ENCODE data around the gene TMC5. TPM values are rescaled to one million over a fixed set of nuclear protein-coding genes. Genes with fewer than 3 reads are reported as not detected.

TMC5 gene
- polyA plus RNA-seq, 3 donors: 0.55 to 0.75 (median 0.57) TPM

DNA sequence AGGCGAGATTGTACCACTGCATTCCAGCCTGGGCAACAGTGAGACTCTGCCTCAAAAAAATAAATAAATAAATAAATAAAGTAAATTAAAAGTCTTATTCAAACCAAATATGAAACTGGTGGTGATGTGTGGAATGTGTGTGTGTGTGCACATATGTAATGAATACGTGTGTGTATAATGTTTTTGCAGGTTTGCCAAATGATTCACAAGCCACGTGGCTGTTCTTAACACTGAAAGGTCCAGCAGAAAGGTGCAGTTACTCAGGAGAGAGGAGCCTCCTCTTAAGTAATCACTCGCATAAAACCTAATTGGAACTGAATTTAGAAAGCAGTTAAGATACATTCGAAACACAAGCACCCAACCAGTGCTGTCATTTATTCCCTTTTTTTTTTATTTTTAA lies 81.3 kb downstream of the TMC5 start:
- no peak for DNase-seq (ENCODE audit: low read depth in 3 of 3, low spot score in 2 of 3)

DNA sequence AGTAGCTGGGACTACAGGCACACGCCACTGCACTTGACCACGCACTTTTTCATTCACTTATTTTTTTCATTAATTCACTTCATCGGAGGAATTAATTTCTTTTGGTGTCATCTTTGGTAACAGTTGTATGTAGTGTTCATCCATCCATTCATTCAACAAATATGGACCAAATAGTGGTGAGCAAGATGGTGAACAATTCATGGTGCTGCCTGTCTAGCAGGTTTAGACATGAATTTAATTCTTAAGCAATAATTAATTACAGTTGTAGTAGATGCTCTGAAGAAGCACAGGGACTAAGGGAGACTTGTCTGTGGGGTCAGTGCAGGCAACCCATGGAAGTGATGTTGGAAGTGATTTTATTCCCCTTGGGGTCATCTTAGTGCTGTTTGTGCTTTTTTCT lies 81.8 kb downstream of the TMC5 start:
- no peak for DNase-seq (ENCODE audit: low read depth in 3 of 3, low spot score in 2 of 3)

DNA sequence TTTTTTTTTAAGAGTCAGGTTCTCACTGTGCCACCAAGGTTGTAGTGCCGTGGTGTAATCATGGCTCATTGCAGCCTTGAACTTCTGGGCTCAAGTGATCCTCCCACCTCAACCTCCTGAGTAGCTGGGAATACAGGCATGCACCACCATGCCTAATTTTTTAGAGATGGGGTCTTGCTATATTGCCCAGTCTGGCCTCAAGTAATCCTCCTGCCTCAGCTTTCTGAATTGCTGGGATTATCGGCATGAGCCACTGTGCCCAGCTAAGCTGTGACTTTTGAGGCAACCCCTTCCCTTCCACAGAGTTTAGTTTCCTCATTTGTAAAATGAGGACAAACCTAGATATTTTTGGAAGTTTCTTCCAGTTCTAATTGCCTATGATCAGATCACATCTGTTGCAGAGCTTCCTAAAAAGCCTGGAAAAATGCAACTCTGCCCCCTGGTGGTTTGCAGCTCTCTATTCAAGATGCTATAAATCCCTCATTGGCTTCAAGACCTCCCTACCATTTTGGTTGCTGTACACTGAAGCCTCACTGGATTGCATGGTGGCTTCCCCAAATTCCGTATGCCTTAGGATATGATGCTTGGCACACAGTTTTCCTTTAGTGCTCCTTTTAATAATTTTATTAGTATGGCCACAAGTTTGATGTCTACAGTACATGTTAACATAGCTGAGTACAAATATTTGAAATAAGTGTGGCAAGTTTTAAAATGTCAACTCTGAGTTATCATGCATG lies 84.9 kb downstream of the TMC5 start:
- peak in 1 of 3 donors; percentile 36 for DNase-seq (ENCODE audit: low read depth in 3 of 3, low spot score in 2 of 3)

DNA sequence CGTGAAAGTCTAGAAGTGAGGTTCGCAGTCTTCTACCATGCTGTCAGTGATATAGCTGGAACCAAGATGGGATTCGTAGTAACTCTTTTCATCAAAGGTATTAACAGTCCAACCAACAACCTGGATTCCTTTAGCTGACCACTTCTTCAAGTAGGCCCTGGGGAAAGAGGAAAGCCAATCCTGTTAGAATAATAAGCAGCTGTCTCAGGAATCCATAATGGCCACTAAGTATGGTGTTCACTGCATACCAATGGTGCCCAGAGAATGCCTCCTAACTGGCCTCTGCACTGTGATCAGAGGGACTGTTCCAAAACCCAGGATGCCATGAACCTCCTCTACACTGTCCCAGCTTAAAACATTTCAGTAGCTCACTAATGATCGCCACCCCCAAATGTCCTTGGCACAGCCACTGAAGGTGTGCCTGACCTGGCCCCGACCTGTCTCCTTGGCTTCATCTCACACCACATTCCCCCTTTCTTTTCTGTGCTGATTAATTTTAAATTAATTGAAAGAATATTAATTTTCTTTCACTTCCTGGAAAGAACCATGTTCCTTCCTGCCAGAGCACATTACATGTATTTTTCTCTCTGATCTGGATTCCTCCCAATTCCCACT lies 85.9 kb downstream of the TMC5 start:
- DNase-seq (ENCODE audit: low read depth in 3 of 3, low spot score in 2 of 3): no peak

DNA sequence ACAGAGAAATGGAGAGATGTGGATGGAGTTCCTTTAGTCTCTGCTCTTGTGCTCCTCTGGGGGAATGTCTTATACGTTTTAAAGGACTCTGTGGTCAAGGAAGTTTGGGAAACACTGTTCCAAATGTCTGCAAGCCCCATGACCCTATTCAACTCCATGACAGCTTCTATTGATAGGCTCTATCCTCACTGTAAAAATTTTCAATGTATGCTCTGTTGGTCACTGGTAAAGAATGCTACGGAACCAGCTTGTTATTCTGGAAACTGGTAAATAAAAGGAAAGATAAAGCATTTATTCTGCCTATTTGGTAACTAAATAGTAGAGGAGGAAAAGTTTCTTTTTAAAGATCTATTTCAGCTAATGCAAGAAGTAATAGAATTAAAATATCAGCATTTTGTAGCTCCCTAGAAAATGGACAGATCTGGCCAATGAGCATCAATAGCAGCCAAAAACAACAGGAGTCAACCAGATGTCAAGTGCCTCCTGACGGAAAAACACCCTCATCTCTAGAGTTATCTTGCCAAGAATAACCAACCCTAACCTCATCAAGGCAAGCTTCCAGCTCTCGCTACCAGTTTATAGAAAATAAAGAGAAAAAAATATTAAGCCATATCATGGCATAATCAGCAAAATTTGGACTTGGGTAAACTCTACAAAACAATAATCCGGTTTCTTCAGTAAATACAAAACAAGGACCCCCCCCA lies 88.1 kb downstream of the TMC5 start:
- DNase-seq (ENCODE audit: low read depth in 3 of 3, low spot score in 2 of 3): no peak

DNA sequence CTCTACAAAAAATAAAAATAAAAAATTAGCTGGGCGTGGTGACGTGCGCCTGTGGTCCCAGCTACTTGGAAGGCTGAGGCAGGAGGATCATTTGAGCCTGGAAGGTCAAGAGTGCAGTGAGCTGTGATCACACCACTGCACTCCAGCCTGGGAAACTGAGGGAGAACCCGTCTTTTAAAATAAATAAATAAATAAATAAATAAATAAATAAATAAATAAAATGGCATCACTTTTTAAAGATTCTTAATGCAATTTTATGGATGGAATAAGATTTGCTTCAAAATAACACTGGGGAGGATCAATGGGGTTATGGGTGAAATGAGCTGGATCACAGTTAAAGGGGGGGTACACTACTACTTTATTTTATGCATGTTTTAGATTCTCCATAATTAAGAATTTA lies 89.3 kb downstream of the TMC5 start:
- no peak for DNase-seq (ENCODE audit: low read depth in 3 of 3, low spot score in 2 of 3)

DNA sequence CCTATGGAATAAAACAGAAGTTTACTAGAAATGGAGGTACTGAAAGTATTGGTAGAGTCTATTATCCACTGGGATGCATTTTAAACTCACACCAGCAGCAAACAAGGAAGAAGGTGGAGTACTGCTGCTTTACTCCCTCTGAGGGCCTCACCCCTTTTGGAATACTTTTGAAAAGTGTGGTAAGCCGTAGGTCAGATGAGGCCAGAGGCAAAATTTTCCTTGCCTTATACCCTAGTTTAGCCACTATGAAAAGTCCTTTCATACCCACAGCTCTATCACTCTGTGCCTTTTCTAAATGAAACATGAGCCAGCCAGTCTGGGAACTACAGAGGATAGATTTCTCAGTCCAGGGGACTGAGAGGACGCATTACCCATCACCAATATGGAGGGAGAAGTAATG lies 90.2 kb downstream of the TMC5 start:
- no peak for DNase-seq (ENCODE audit: low read depth in 3 of 3, low spot score in 2 of 3)

DNA sequence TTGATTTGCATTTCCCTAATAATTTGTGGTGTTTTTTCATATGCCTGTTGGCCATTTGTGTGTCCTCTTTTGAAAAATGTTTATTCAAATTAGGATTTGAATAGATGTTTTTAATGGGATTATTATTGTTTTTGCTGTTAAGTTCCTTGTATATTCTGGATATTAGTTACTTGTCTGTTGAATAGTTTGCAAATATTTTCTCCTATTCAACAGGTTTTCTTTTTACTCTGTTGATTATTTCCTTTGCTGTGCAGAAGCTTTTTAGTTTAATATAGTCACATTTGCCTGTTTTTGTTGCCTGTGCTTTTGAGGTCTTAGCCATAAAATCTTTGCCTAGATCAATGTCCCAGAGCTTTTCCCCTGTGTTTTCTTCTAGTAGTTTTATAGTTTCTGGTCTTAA lies 94.6 kb downstream of the TMC5 start:
- DNase-seq (ENCODE audit: low read depth in 3 of 3, low spot score in 2 of 3): no peak

DNA sequence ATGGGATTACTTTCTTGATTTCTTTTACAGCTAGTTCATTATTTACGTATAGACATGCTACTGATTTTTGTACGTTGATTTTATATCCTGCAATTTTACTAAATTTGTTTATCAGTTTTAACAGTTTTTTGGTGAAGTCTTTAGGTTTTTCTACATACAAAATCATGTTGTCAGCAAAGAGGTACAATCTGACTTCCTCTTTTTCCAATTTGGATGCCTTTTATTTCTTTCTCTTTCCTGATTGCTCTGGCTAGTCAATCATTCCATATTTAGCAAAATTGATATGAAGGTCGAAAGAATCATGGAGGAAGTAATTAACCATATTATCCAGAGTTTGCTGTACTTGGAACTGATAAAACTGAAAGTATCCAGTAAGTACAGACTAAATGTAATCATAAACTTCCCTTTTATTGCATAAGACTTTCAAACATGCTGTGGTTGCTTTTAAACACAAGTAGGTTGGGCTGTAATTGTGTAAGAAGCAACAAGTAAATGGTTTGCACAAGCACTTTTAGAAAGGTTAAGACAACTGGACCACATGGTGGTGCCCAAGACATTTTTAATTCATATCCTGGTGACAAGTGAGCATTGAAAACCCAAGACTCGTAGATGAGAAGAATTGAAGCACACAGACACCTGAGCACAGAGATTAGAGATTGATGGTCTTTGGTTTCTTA lies 95.8 kb downstream of the TMC5 start:
- no peak for DNase-seq (ENCODE audit: low read depth in 3 of 3, low spot score in 2 of 3)

DNA sequence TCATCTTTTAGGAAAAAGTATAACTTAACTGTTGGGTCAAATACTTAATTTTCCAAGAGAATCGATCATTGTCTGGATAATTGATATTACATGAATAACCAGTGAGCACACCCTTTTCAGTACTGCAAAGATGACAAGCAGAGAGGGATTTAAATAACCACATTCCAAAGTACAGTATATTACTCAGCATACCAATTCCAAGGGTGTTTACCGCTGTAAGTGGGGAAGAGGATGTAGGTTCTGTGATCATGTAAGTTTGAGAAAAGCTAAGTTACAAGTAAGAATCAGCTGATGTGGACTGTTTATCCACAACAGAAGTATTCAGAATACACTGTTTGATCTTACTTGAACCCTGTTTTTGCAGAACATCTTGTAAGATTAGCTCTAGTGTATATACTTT lies 98.1 kb downstream of the TMC5 start:
- DNase-seq (ENCODE audit: low read depth in 3 of 3, low spot score in 2 of 3): no peak

DNA sequence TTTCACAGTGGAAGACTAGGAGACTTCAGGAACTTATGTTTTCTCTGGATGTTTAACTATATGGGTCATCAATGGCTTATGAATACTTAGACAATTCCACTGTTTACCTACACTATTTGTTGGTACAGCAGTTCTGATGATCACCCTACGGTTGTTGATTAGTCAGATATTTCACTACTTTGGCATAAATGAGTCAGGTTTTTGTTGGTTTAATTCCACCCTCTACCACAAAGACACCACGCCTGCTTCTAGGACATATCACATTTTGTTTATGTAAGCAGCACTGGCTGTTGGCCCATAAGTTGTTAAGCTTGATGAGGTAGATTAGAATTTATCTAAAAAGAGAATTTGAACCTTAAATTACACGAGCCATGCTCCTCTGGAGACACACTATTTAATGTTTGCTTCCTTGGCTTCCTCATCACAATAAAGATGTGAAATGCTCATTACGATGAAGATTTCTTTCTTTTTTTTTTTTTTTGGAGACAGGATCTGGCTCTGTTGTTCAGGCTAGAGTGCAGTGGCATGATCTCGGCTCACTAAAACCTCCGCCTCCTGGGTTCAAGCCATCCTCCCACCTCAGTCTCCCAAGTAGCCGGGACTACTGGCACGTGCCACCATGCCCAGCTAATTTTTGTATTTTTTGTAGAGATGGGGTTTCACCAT lies 99.9 kb downstream of the TMC5 start:
- DNase-seq (ENCODE audit: low read depth in 3 of 3, low spot score in 2 of 3): no peak

DNA sequence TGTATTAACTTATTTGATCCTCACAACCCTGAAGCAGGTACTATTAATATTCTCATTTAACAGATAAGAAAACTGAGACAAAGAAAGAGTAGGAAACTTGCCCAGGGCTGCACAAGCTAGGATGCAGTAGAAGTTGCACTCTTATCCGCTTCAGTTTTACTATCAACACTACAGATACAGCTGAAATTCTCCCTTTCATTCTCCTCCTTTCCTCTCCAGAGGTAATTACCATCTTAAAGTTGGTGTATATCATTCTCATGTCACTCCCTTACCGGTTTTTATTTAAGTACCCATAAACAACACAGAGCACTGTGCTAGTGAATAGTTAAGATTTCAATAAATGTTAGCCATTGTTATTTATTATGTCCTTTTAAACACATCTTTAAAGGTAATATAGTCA lies 100.7 kb downstream of the TMC5 start:
- DNase-seq (ENCODE audit: low read depth in 3 of 3, low spot score in 2 of 3): no peak

DNA sequence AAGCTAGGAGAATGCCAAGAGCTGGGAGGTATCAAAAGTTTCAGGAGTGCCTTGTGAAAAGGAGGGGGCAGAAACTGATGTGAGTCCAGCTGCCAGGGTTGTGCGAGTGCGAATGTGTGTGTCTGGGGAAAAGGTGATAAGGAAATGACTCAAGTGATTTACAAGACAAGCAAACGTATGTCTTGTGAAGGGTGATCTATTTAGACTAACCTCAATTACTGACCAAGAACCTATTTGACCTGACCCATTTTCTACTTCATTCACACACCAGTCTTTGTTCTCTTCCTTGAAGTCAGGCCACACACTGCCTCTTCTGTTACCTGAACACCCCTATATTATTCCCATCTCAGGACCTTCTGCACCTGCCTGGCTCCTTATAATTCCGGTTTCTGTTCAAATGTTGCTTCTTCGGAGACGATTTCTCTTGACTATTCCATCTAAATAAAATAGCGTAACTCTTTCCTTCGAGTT lies 103.2 kb downstream of the TMC5 start:
- DNase-seq (ENCODE audit: low read depth in 3 of 3, low spot score in 2 of 3): no peak

DNA sequence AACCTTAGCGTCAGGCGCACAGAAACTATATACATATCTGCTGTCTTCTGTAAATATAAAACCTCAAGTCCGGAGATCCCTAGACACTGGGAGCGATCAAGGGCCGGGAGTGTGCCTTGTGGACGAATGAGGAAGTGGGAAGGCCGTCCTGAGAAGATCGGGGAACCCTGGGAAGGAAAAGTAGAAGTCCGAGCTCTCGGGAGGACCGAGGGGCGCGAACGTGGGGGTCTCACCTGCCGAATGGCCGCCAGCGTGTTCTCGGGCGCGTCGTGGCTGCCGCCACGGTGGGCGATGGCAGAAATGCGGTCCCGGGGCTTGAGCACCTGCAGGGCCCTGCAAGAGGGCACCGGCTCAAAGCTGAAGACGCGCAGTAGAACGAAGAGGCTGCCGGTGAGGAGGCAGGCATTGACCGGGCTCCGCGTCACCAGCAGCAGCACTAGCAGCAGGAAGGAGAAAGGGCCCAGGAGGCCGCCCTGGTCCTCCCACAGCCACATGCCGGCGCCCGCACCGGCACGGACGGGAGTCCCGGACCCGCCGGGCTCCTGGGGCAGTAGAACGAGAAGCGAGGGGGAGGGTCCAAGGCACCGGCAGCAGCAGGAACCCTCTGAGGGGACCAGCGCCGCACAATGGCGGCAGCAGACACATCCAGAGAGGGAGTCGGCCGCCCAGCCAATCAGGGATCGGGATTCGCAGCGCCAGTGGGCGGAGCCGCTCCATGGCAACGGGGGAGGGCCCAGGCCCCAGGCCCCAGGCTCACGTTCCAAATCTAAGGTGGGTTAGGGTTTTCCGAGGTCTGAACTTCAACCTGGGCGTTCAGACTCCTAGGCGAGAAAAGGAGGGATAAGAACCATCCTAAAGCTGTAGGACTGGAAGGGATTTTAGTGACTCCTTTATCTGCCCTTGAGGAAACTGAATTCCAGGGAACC lies 104.1 kb downstream of the TMC5 start, which contains the start of gene GDE1:
Gene GDE1, minus strand, starts transcription at position 628 of the 926 bp plus-strand sequence. Its CDS starts 134 bp downstream, at position 494.
- peak; percentile 78 to 88 (median 82) for DNase-seq (ENCODE audit: low read depth in 3 of 3, low spot score in 2 of 3)

DNA sequence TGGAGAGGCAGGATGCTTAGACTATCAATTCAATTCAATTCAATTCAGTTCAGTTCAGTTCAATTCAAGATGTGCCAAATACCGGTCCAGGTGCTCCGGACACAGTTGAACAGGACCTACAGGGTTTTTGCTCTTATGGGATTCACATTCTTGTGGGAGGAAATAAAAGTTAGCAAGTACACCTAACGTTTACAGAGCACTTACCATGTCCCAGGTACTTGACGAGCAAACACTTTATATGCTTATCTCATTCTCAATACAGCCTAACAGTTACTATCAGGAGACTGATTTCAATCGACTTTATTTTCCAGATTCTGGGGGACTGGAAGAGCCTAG lies 104.7 kb downstream of the TMC5 start:
- no peak for DNase-seq (ENCODE audit: low read depth in 3 of 3, low spot score in 2 of 3)

DNA sequence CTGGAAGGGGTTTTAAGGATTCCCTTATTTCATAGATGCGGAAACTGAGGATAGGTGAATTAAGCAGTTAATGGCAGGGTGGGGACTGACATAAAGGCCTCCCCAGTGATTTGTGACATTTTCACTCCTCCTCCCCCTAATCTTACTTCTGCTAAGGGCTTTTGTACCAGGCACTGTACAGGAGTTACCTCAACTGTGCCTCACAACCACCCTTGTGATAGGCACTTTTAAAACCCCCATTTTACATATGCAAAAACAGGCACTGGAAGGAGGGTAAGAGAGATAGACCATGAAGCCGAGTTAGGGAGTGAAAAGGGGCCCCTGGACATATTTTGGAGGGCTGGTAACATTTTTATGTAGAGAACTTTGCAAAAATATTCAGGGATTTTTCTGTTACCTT lies 105.1 kb downstream of the TMC5 start:
- no peak for DNase-seq (ENCODE audit: low read depth in 3 of 3, low spot score in 2 of 3)

DNA sequence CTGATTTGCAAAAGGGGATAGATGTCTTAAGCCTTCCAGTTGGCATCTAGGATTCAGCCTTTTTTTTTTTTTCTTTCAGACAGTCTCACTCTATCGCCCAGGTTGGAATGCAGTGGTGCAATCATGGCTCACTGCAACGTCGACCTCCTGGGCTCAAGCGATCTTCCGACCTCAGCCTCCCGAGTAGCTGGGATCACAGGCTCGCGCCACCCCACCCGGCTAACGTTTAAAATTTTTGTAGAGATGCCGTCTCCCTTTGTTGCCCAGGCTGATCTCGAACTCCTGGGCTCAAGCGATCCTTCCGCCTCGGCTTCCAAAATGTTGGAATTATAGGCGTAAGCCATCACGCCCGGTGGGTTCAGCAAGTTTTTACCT lies 105.5 kb downstream of the TMC5 start:
- no peak for DNase-seq (ENCODE audit: low read depth in 3 of 3, low spot score in 2 of 3)

DNA sequence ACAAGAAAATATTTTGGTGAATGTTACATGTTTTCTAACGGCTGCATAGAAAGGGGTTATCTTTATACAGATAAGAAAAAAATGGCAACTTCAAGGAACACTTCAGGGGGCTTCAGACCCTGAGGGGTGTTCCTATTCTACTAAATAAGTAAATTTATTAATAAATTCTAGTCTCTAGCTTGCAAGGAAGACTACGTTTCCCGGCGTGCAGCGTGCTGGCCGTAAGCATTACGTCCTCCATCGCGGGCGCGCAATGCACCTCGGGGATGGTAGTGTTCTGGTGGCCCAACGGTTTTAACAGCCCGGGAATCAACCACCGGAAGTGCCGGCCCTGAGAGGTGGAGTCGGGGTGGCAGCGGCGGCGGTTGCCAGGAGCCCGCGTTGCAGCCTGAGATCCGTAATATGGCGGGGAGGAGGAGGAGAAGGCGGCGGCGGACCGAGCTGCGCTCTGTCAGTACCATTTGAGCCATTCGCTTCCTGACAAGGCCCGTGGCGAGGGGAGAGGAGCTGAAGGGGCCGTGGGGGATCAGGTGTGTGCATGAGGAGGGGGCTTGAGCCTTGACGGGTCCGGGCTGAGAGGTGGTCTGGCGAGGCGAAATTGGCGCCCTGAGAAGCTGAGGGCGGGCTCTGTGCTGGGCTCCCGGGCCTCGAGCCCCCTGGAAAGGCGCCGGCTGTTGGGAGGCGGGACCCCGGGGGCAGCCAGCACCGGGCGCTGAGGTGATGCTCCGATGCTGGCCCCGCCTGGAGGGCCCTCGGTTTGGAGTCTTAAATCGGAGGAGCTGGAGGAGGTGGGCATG lies 106.1 kb downstream of the TMC5 start, which contains the start of gene CCP110:
Gene CCP110, plus strand, starts transcription at position 384 of the 797 bp plus-strand sequence. CDS start 3,940 bp downstream, outside the sequence.
- peak; percentile 70 to 94 (median 80) for DNase-seq (ENCODE audit: low read depth in 3 of 3, low spot score in 2 of 3)

DNA sequence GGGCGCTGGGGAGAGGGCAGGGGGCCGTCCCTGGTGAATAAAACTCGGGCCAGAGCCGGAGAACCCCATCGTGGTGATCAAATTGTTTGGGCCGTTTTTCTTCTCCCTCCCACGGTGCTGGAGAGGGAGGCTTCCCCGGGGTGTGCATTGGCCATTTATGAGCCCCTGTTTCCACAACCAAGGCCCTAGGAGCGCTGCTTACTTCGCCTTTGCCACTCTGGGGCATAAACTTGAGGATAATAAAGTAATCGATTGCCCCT lies 106.6 kb downstream of the TMC5 start:
- no peak for DNase-seq (ENCODE audit: low read depth in 3 of 3, low spot score in 2 of 3)
